CD4-positive, alpha-beta memory T cell (primary cell): ENCODE results near the gene TNKS2. TPM values are rescaled to one million over a fixed set of nuclear protein-coding genes. Genes with fewer than 3 reads are reported as not detected.

Experiments used
- CTCF ChIA-PET: fragments of 350-600 bp; sonication (Branson Sonifier 250); formaldehyde crosslinking; loops from one replicate; lab custom pipeline; 2021; ENCODE audit warnings: inconsistent platforms; ENCODE audit not compliant: partially characterized antibody; lab: Charles Lee
- POLR2A ChIA-PET: fragments of 350-600 bp; sonication (Branson Sonifier 250); formaldehyde crosslinking; loops from one replicate; lab custom pipeline; 2021; ENCODE audit not compliant: partially characterized antibody; lab: Charles Lee
- DNase-seq, 5 donors: peaks; one replicate each; pipeline versions ENCODE4 v3.0.0 to v3.0.0-alpha.2; 2020 to 2022; ENCODE audit warnings: mixed read lengths in 1 of 5
- H3K27ac ChIP-seq: one replicate; pipeline ENCODE4 v1.7.0; 2013; ENCODE audit warnings: low read depth, low read length
- H3K27me3 ChIP-seq: 2 replicates; pipeline ENCODE4 v1.7.0; 2013; ENCODE audit warnings: mild to moderate bottlenecking, low read length, moderate library complexity; ENCODE audit not compliant: insufficient read depth
- H3K36me3 ChIP-seq: 2 replicates; pipeline ENCODE4 v1.7.0; 2013; ENCODE audit warnings: mild to moderate bottlenecking, low read length, moderate library complexity; ENCODE audit not compliant: insufficient read depth
- H3K4me1 ChIP-seq: 2 replicates; pipeline ENCODE4 v1.7.0; 2013; ENCODE audit warnings: mild to moderate bottlenecking, low read length, moderate library complexity; ENCODE audit not compliant: insufficient read depth
- H3K4me3 ChIP-seq, 2 donors: one replicate each; pipeline ENCODE4 v1.7.0; 2013; ENCODE audit warnings: low read length in 2 of 2, mild to moderate bottlenecking in 1 of 2
- H3K9me3 ChIP-seq, 2 donors: one replicate each; pipeline ENCODE4 v1.7.0; 2013; ENCODE audit warnings: low read length in 2 of 2, control low read depth in 1 of 2; ENCODE audit not compliant: control insufficient read depth in 1 of 2
- H3K27ac Mint-ChIP-seq, 7 donors: one replicate each; pipeline ENCODE4 v1.8.0; 2020 to 2021; ENCODE audit warnings: mixed read lengths in 7 of 7, mild to moderate bottlenecking in 6 of 7, inconsistent platforms in 3 of 7, moderate library complexity in 3 of 7
- H3K27me3 Mint-ChIP-seq, 2 donors: one replicate each; pipeline ENCODE4 v1.8.0; 2020 to 2021; ENCODE audit warnings: mixed read lengths in 2 of 2
- H3K36me3 Mint-ChIP-seq, 2 donors: one replicate each; pipeline ENCODE4 v1.8.0; 2020 to 2021; ENCODE audit warnings: mixed read lengths in 2 of 2, inconsistent platforms in 1 of 2, mild to moderate bottlenecking in 1 of 2
- H3K4me1 Mint-ChIP-seq, 4 donors: one replicate each; pipeline ENCODE4 v1.8.0; 2020 to 2021; ENCODE audit warnings: mixed read lengths in 4 of 4, mild to moderate bottlenecking in 1 of 4
- H3K4me3 Mint-ChIP-seq, 8 donors: one replicate each; pipeline ENCODE4 v1.8.0; 2020 to 2021; ENCODE audit warnings: mixed read lengths in 8 of 8, mild to moderate bottlenecking in 7 of 8, moderate library complexity in 6 of 8, inconsistent platforms in 3 of 8
- H3K9me3 Mint-ChIP-seq, 8 donors: one replicate each; pipeline ENCODE4 v1.8.0; 2020 to 2021; ENCODE audit warnings: mixed read lengths in 8 of 8, mild to moderate bottlenecking in 5 of 8, inconsistent platforms in 3 of 8, moderate library complexity in 1 of 8
- intact Hi-C: fragments of 100-400 bp; cut with micrococcal nuclease; formaldehyde crosslinking; loops from one replicate; pipeline ENCODE4 v1.15.1; 2023
- polyA plus RNA-seq, 2 donors: library from polyadenylated mRNA; unstranded; fragments of 300-500 nt; fragmentation: Illumina TruSeq; gene quantifications; one replicate each; pipeline ENCODE4 v1.2.3, GENCODE V29; 2021
- total RNA-seq, 2 experiments: library from RNA; stranded (reverse); gene quantifications; one replicate each; pipeline ENCODE4 v1.2.3, GENCODE V29; 2021

The TNKS2 gene
- total and polyA plus RNA-seq, 4 experiments from 2014 or later = 18.7 to 70.0 (median 48.1) TPM

DNA sequence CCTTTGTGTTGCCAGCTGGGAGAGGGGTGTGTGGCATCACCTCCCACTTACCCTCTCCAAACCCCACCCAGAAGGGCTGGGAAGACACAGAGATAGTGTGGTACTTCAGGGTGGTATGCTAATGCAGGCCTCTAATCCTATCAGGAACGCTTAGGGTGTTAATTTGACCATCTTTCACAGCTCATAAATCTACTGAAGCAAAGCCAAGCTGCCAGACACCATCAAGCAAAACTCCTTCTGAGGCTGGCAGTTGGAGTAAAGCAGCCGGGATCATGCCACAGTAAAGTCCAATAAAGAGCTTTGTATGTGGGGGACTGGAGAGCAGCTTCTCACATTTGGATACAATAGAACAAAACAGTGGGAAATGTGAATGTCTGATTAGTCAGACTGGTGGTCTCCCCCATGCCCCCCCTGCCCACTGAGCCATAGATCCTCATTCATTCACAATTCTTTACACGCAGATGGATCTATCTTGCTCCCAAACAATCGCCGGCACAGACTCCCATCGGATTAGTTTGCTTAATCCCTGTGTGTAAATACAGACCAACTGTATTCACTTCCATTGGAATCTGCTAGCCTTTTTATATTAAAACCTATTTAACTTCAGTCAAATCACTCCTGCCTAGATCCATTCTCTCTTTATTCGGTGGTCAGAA is 81.4 kb downstream of the TNKS2 start:
- Histone ChIP-seq H3K9me3 (no peaks in the 10 kb centered on the region), H3K27me3 (no peaks in the 10 kb centered on the region), H3K27ac (no peak overlapping the region), H3K36me3 (no peaks in the 10 kb centered on the region), H3K4me3 (no peak overlapping the region), H3K4me1 (no peaks in the 10 kb centered on the region)
- no peak overlapping the region for H3K27ac Mint-ChIP-seq
- no peak overlapping the region for H3K4me3 Mint-ChIP-seq
- intact Hi-C loops = no loop called here
- H3K9me3 Mint-ChIP-seq = peaks cover 0 to 7% (median 2%) of the 10 kb centered on the region in 8 donors
- no peaks in the 10 kb centered on the region for H3K36me3 Mint-ChIP-seq
- H3K4me1 Mint-ChIP-seq = no peaks in the 10 kb centered on the region
- no peak for DNase-seq
- ChIA-PET POLR2A (no interaction called here), CTCF (interaction anchor here (1.9 kb wide), 1 partner anchor 121 kb away, joined by 5 read pairs; no protein-coding TSS in a partner anchor)
- no peaks in the 10 kb centered on the region for H3K27me3 Mint-ChIP-seq

DNA sequence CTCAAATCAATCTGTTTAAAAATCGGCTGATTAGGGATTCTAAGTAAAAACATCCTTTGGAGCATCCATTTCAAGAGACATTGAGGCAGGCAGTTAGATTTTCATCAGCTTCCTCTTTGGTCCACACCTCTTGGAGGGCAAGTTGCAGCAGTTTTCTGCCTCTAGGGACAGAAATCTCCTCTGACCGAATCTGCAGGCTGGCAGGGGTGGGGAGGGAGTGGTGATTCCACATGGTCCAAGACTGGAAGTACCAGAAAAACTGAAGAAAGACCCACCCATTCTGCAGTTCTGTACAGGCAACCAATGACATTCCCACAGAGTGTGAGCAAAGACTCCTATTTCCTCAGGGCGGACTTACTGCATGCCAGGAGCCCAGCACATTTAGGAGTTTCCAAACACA is 82.1 kb downstream of the TNKS2 start:
- H3K36me3 ChIP-seq = no peaks in the 10 kb centered on the region
- no peak overlapping the region for H3K27ac ChIP-seq
- H3K27me3 ChIP-seq = no peaks in the 10 kb centered on the region
- Mint-ChIP-seq H3K36me3 (no peaks in the 10 kb centered on the region), H3K27ac (no peak overlapping the region), H3K9me3 (peaks cover 0 to 7% (median 2%) of the 10 kb centered on the region in 8 donors), H3K4me1 (no peaks in the 10 kb centered on the region), H3K27me3 (no peaks in the 10 kb centered on the region), H3K4me3 (no peak overlapping the region)
- H3K4me3 ChIP-seq = no peak overlapping the region
- no peaks in the 10 kb centered on the region for H3K9me3 ChIP-seq
- no peak for DNase-seq
- intact Hi-C loops = no loop called here
- ChIA-PET POLR2A (no interaction called here), CTCF (interaction anchor here (0.6 to 1.9 kb wide), 2 partner anchors 122 to 1151 kb away, joined by 3 to 5 read pairs; no protein-coding TSS in a partner anchor)
- H3K4me1 ChIP-seq = no peaks in the 10 kb centered on the region

DNA sequence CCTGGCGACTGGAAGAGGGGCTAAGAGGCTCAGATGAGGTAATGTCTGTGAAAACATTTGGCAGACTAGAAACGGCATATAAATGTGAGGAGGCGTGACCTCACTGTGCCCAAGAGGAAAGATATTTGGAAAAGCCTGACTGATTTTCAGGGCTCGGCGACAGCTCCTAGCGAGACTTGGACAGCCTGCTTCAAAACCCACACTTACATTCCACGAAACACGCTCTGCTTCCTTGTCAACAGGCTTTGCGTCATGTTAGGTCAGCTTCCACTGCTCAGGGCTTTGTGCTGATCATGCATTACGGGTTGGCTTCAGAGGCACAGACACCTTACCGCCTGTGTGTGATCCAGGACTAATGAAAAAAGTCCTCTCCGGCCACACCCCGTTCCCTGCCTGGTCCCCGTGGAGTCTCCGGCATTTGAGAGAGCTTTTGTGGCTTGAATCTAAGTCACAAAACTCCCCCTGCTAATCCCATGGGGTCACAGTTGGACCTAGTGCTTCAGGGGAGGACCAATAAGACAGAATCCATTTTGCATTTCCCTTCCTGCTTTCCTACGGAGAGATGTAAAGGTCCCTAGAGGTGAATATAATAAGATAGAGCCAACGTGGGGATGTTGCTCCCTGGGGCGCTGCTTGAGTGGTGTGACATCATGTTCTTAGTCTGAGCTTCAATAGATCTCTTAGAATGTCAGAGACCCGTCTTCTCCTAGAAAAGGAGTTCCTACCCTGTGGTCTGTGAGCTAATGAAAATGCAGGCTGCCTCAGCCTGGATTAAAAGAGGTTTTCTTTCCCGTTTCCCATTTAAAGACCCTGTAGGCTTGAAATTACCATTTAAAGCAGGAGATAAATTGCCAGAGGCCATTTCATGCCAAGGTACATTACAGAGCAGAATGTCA is 85.6 kb downstream of the TNKS2 start:
- intact Hi-C loops = no loop called here
- ChIA-PET CTCF (no interaction called here), POLR2A (interaction anchor here (1.9 kb wide), 1 partner anchor 85 kb away, joined by 5 read pairs; the partner anchor contains the start of gene TNKS2)
- Mint-ChIP-seq H3K9me3 (peaks cover 0 to 7% (median 2%) of the 10 kb centered on the region in 8 donors), H3K36me3 (no peaks in the 10 kb centered on the region), H3K27ac (no peak overlapping the region), H3K27me3 (no peaks in the 10 kb centered on the region), H3K4me1 (peaks cover 3 to 8% (median 5%) of the 10 kb centered on the region in 4 donors), H3K4me3 (no peak overlapping the region)
- Histone ChIP-seq H3K27me3 (no peaks in the 10 kb centered on the region), H3K4me3 (no peak overlapping the region), H3K36me3 (no peaks in the 10 kb centered on the region), H3K9me3 (no peaks in the 10 kb centered on the region), H3K27ac (no peak overlapping the region), H3K4me1 (peaks cover 9% of the 10 kb centered on the region)
- no peak for DNase-seq

DNA sequence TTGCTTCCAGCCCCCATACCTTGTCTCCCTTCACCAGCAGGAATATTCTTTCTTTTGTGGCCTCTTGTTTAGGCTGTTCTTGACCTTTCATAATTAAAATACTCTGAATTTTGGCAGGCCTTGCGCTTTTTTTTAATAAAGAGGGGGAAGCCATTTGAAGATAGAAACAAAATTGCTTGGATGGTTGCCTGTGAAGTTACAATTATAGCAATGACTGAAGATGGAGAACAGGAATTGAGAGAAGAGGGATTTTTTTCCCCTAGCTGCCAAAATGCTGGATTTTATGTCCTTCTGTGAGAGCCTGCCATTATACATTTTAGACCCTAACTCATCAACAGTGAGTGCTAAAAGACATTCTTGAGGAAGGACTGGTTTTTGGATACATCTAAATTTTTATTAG is 86.3 kb downstream of the TNKS2 start:
- H3K4me1 ChIP-seq = peaks cover 9% of the 10 kb centered on the region
- H3K36me3 Mint-ChIP-seq = no peaks in the 10 kb centered on the region
- H3K27ac Mint-ChIP-seq = no peak overlapping the region
- H3K9me3 Mint-ChIP-seq = peaks cover 0 to 7% (median 2%) of the 10 kb centered on the region in 8 donors
- H3K36me3 ChIP-seq = no peaks in the 10 kb centered on the region
- no peaks in the 10 kb centered on the region for H3K27me3 ChIP-seq
- no peak overlapping the region for H3K4me3 Mint-ChIP-seq
- ChIA-PET CTCF (no interaction called here), POLR2A (no interaction called here)
- no peak for DNase-seq
- peaks cover 1 to 2% of the 10 kb centered on the region in 2 donors for H3K27me3 Mint-ChIP-seq
- H3K9me3 ChIP-seq = no peaks in the 10 kb centered on the region
- peaks cover 3 to 10% (median 7%) of the 10 kb centered on the region in 4 donors for H3K4me1 Mint-ChIP-seq
- no peak overlapping the region for H3K4me3 ChIP-seq
- intact Hi-C loops = no loop called here
- H3K27ac ChIP-seq = no peak overlapping the region

DNA sequence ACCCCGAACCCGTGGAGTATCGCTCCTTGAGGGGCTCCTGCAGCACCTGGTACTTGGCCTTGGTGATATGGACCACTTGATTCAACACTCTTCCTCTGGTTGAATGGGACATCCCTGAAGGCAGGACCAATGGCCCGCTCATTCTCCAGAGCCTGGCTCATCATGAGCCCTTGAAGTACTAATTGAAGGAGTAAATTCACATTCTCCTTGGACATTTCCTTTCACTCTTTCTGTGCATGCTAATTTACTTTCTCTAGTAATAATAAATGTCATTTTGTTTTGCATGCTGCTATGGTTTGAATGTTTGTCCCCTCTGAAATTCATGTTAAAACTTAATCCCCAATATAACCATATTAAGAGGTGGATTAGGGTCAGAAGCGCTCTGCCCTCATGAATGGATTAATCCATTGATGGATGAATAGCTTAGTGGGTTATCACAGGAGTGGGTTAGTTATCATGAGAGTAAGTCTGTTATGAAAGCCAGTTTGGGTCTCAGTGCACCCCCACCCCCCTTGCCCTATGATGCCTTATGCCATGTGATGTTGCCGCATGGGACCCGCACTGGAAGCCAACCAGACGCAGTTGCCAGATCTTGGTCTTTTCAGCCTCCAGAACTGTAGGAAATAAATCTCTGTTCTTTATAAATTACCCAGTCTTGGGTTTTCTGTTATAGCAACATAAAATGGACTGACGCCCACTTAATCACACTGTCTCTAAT is 87.3 kb downstream of the TNKS2 start:
- peaks cover 0 to 7% (median 2%) of the 10 kb centered on the region in 8 donors for H3K9me3 Mint-ChIP-seq
- Histone ChIP-seq H3K9me3 (no peaks in the 10 kb centered on the region), H3K27me3 (no peaks in the 10 kb centered on the region), H3K36me3 (no peaks in the 10 kb centered on the region), H3K4me1 (peaks cover 9% of the 10 kb centered on the region), H3K27ac (no peak overlapping the region), H3K4me3 (no peak overlapping the region)
- POLR2A ChIA-PET = interaction anchor here (2.2 kb wide), 1 partner anchor 23 kb away, joined by 15 read pairs; the partner anchor contains the start of gene FGFBP3
- intact Hi-C loops = no loop called here
- H3K27me3 Mint-ChIP-seq = peaks cover 1 to 2% of the 10 kb centered on the region in 2 donors
- H3K36me3 Mint-ChIP-seq = no peaks in the 10 kb centered on the region
- no peak overlapping the region for H3K27ac Mint-ChIP-seq
- no peak for DNase-seq
- H3K4me3 Mint-ChIP-seq = peak overlapping the region in 1 of 8 donors; percentile 48
- H3K4me1 Mint-ChIP-seq = peaks cover 3 to 10% (median 7%) of the 10 kb centered on the region in 4 donors
- CTCF ChIA-PET = no interaction called here

DNA sequence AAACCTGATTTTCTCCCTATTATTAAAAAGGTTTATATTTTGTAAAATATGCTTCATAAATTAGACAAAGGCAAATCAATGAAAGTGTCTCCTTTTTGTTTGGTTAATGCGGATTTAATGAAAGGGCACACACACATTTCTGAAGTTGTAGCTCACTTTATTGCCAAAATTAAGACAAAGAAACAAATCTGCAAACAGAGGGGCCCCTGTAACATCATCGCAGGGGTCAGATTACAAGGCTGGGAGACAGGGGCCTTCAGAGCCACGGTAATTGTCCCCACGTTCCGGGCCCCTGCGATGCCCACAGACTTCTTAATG is 88.7 kb downstream of the TNKS2 start:
- no peak for DNase-seq
- peaks cover 9% of the 10 kb centered on the region for H3K4me1 ChIP-seq
- H3K27me3 Mint-ChIP-seq = peaks cover 1 to 2% of the 10 kb centered on the region in 2 donors
- peak overlapping the region; percentile 65 to 92 (median 78) for H3K4me3 Mint-ChIP-seq
- H3K36me3 Mint-ChIP-seq = no peaks in the 10 kb centered on the region
- H3K27ac ChIP-seq = no peak overlapping the region
- H3K9me3 ChIP-seq = no peaks in the 10 kb centered on the region
- H3K27ac Mint-ChIP-seq = no peak overlapping the region
- H3K27me3 ChIP-seq = no peaks in the 10 kb centered on the region
- POLR2A ChIA-PET = interaction anchor here (0.6 to 2.2 kb wide), 5 partner anchors 10 to 88 kb away, joined by 3 to 15 read pairs (median 3); partner anchors contain the start of genes BTAF1, FGFBP3 and TNKS2
- H3K9me3 Mint-ChIP-seq = no peaks in the 10 kb centered on the region
- peaks cover 3 to 10% (median 7%) of the 10 kb centered on the region in 4 donors for H3K4me1 Mint-ChIP-seq
- intact Hi-C loops = loop anchor here (1.0 kb wide), 1 partner anchor 21 kb away; no protein-coding TSS in a partner anchor
- peak overlapping the region; percentile 65 to 68 for H3K4me3 ChIP-seq
- no peaks in the 10 kb centered on the region for H3K36me3 ChIP-seq
- CTCF ChIA-PET = interaction anchor here (0.8 to 2.7 kb wide), 4 partner anchors 12 to 107 kb away, joined by 3 to 10 read pairs (median 6); no protein-coding TSS in a partner anchor
